Sigmoid colon (tissue), 7 donors: Measurements from ENCODE around the gene AKAP9. TPM values are rescaled to one million over a fixed set of nuclear protein-coding genes. Genes with fewer than 3 reads are reported as not detected.

Experiments used
- DNase-seq: peaks from one replicate; pipeline ENCODE4 v3.0.0-alpha.2; 2019
- H3K27ac ChIP-seq, 4 donors: fragments of 200-600 bp; sonication (generic); one replicate each; pipeline ENCODE4 v1.5.1; 2016 to 2019; ENCODE audit warnings: mild to moderate bottlenecking in 1 of 4
- H3K27me3 ChIP-seq, 3 donors: fragments of 200-600 bp; sonication (generic); one replicate each; pipeline ENCODE4 v1.5.1; 2019; ENCODE audit warnings: mild to moderate bottlenecking in 1 of 3
- H3K36me3 ChIP-seq, 4 donors: fragments of 200-600 bp; sonication (generic); one replicate each; pipeline ENCODE4 v1.5.1; 2016 to 2019
- H3K4me1 ChIP-seq, 4 donors: fragments of 200-600 bp; sonication (generic); one replicate each; pipeline ENCODE4 v1.5.1; 2017 to 2019
- H3K4me3 ChIP-seq, 4 donors: fragments of 200-600 bp; sonication (generic); one replicate each; pipeline ENCODE4 v1.5.1; 2017 to 2019; ENCODE audit warnings: mild to moderate bottlenecking in 2 of 4, moderate library complexity in 1 of 4
- H3K9me3 ChIP-seq, 4 donors: fragments of 200-600 bp in 3 of 4; sonication (generic) in 3 of 4; one replicate each; pipeline versions ENCODE4 v1.5.1 to v1.6.1; 2013 to 2019
- CTCF ChIP-seq, 4 experiments: fragments of 450-650 bp in 3 of 4; fragments of 200-600 bp in 1 of 4; IDR thresholded peaks; one replicate each; pipeline ENCODE4 v1.5.1; 2016 to 2019; ENCODE audit warnings: antibody characterized with exemption in 4 of 4, mild to moderate bottlenecking in 3 of 4, moderate library complexity in 2 of 4
- EP300 ChIP-seq, 4 donors: sonication (generic); formaldehyde crosslinking; IDR thresholded peaks; one replicate each; pipeline ENCODE4 v1.6.1; 2017; ENCODE audit warnings: antibody characterized with exemption in 4 of 4
- POLR2A ChIP-seq, 2 donors: fragments of 450-650 bp; IDR thresholded peaks; one replicate each; pipeline ENCODE4 v1.6.1; 2016; ENCODE audit warnings: antibody characterized with exemption in 2 of 2, mild to moderate bottlenecking in 2 of 2, moderate library complexity in 2 of 2
- POLR2AphosphoS5 ChIP-seq, 4 donors: sonication (generic); formaldehyde crosslinking; IDR thresholded peaks; one replicate each; pipeline ENCODE4 v1.6.1; 2017; ENCODE audit warnings: antibody characterized with exemption in 4 of 4
- WGBS, 2 donors: extraction: QIAGEN DNeasy Blood & Tissue Kit; methylation state at CpG; one replicate each; pipeline ENCODE4 v1.1.7; 2013; 5-methylcytosine and 5-hydroxymethylcytosine counted together
- intact Hi-C: fragments of 100-400 bp; cut with DNase I; formaldehyde crosslinking; loops from one replicate; pipeline ENCODE4 v1.15.1; 2023
- polyA plus RNA-seq, 3 donors: library from polyadenylated mRNA; stranded (reverse); fragments of 200-250 nt; gene quantifications; one replicate each; pipeline ENCODE4 v1.2.3, GENCODE V29; 2013
- total RNA-seq, 4 donors: library from RNA; depleted of rRNA; stranded (reverse); fragments of >200 nt; gene quantifications; one replicate each; pipeline ENCODE4 v1.1.0, GENCODE V29; 2016
- donor health status: healthy with polysubstance abuse.
- donor health status: Bipolar disorder and iron deficiency.
- donor health status: healthy.

The AKAP9 gene
- total and polyA plus RNA-seq, 7 donors = 34.0 to 90.9 (median 59.9) TPM

DNA sequence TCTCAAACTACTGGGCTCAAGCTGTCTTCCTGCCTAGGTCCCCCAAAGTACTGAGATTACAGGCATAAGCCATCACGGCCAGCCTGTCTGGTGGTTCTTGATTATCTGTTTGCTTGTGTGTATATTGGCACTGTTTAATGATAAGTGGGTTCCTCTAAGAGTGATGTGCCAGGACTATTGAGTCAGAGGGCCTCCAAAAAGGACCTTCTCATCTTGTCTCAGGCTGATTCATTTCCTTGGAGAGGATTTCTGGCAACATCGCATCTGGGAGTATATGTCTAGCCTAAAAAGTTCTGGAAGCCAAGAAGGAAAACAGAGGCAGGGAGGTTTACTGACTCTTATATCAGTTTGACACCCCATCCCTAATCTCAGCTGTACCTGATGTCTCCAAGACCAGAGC, 27.1 kb upstream of the AKAP9 start:
- H3K4me3 ChIP-seq = no peak overlapping the region
- WGBS, 2 donors = 87 to 91% methylated on average over 2 of the region's 2 CpGs
- intact Hi-C loops = no loop called here
- H3K9me3 ChIP-seq = no peaks in the 10 kb centered on the region
- no peak for DNase-seq
- H3K4me1 ChIP-seq = no peaks in the 10 kb centered on the region
- no peaks in the 10 kb centered on the region for H3K27me3 ChIP-seq
- H3K27ac ChIP-seq = no peak overlapping the region
- H3K36me3 ChIP-seq = no peaks in the 10 kb centered on the region
- TF ChIP-seq POLR2A (IDR thresholded peaks at IDR 0.05) = no peak
- TF ChIP-seq EP300 (IDR thresholded peaks at IDR 0.05) = no peak
- TF ChIP-seq CTCF (IDR thresholded peaks at IDR 0.05) = no peak
- no peak for TF ChIP-seq POLR2AphosphoS5 (IDR thresholded peaks at IDR 0.05)

GRCh38 chr7:91915401-91916050, 25.1 kb upstream of the AKAP9 start:
- Histone ChIP-seq H3K4me3 (no peak overlapping the region), H3K4me1 (no peaks in the 10 kb centered on the region), H3K9me3 (no peaks in the 10 kb centered on the region), H3K36me3 (no peaks in the 10 kb centered on the region), H3K27me3 (no peaks in the 10 kb centered on the region), H3K27ac (peak overlapping the region in 3 of 4 donors; percentile 5 to 48 (median 15))
- no peak for DNase-seq
- TF ChIP-seq EP300 (IDR thresholded peaks at IDR 0.05) (no peak), POLR2A (IDR thresholded peaks at IDR 0.05) (no peak), CTCF (IDR thresholded peaks at IDR 0.05) (no peak), POLR2AphosphoS5 (IDR thresholded peaks at IDR 0.05) (no peak)
- intact Hi-C loops = no loop called here
- 85 to 93% methylated on average over 3 of the region's 3 CpGs for WGBS, 2 donors

DNA sequence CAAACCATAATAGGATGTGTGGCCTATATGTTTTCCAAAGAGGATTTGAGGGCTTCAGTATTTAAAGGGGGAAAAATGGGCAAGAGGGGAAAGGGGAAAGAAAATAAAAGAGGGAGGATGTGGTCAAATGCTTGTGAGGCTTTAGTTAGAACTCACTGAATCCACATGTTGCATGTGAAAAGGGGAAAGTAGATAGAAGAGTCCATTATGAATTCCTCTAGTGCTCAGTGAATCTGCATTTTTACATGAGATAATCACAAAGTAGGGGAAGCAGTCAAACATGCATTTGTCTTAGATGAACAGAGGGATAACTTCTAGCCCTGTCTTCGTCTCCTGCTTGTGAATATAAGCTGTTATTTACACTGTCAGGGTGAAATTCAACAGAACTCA, 24.6 kb upstream of the AKAP9 start:
- DNase-seq = no peak
- peak overlapping the region in 3 of 4 donors; percentile 5 to 48 (median 15) for H3K27ac ChIP-seq
- TF ChIP-seq EP300 (IDR thresholded peaks at IDR 0.05) = no peak
- no peak for TF ChIP-seq POLR2AphosphoS5 (IDR thresholded peaks at IDR 0.05)
- no peak for TF ChIP-seq POLR2A (IDR thresholded peaks at IDR 0.05)
- no peak for TF ChIP-seq CTCF (IDR thresholded peaks at IDR 0.05)
- intact Hi-C loops = no loop called here
- H3K36me3 ChIP-seq = no peaks in the 10 kb centered on the region
- no peaks in the 10 kb centered on the region for H3K4me1 ChIP-seq
- no peaks in the 10 kb centered on the region for H3K27me3 ChIP-seq
- H3K9me3 ChIP-seq = no peaks in the 10 kb centered on the region
- H3K4me3 ChIP-seq = no peak overlapping the region
- WGBS, 2 donors = 81% methylated on average over 1 of the region's 1 CpG

DNA sequence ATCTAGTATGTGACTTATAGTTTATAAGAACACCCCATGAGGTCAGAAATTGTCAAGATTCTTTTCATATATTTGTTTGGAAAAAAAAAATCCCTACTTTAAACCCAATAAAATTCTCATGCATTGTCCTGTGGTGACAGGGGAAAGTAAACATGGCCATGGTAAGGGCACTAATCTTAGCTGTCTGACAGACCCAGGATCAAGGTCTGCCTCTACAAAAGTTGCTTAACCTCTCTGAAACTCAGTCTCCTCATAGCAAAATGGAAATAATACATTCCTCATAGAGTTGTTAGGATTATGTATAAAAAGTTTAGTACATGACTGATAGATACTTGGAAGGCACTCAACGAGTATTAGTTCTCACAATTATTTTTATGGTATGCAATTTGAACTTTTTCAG, 22.3 kb upstream of the AKAP9 start:
- intact Hi-C loops = no loop called here
- WGBS, 2 donors = 78 to 81% methylated on average over 1 of the region's 1 CpG
- no peak for DNase-seq
- Histone ChIP-seq H3K4me3 (no peak overlapping the region), H3K9me3 (no peaks in the 10 kb centered on the region), H3K36me3 (no peaks in the 10 kb centered on the region), H3K4me1 (no peaks in the 10 kb centered on the region), H3K27me3 (no peaks in the 10 kb centered on the region), H3K27ac (no peak overlapping the region)
- TF ChIP-seq POLR2AphosphoS5 (IDR thresholded peaks at IDR 0.05) (no peak), EP300 (IDR thresholded peaks at IDR 0.05) (no peak), POLR2A (IDR thresholded peaks at IDR 0.05) (no peak), CTCF (IDR thresholded peaks at IDR 0.05) (no peak)

GRCh38 chr7:91922857-91923256, 17.8 kb upstream of the AKAP9 start:
- intact Hi-C loops = no loop called here
- H3K4me3 ChIP-seq = no peak overlapping the region
- H3K36me3 ChIP-seq = no peaks in the 10 kb centered on the region
- H3K27ac ChIP-seq = no peak overlapping the region
- no peak for TF ChIP-seq EP300 (IDR thresholded peaks at IDR 0.05)
- no peak for TF ChIP-seq POLR2AphosphoS5 (IDR thresholded peaks at IDR 0.05)
- no peak for TF ChIP-seq POLR2A (IDR thresholded peaks at IDR 0.05)
- TF ChIP-seq CTCF (IDR thresholded peaks at IDR 0.05) = no peak
- H3K9me3 ChIP-seq = no peaks in the 10 kb centered on the region
- H3K27me3 ChIP-seq = no peaks in the 10 kb centered on the region
- 50 to 66% methylated on average over 4 of the region's 4 CpGs for WGBS, 2 donors
- DNase-seq = no peak
- no peaks in the 10 kb centered on the region for H3K4me1 ChIP-seq
